ENCODE results near the gene SLC38A8.

Gene SLC38A8

GRCh38 chr16:84049403-84050060 lies 6.9 kb upstream of the SLC38A8 start:
- H3K79me2 ChIP-seq (ENCODE audit: insufficient read depth, low read depth), result no peaks in the 10 kb centered on the region
- H3K27me3 ChIP-seq (ENCODE audit: insufficient read depth, low read depth), result peaks cover 3% of the 10 kb centered on the region; the same call in 1 of the 2 replicates
- H3K27ac ChIP-seq, result no peak overlapping the region
- H3K36me3 ChIP-seq (ENCODE audit: insufficient read depth), result no peaks in the 10 kb centered on the region
- TF ChIP-seq CTCF (conservative IDR thresholded peaks at IDR 0.05; ENCODE audit: low read depth, low read length), result no peak
- no peak overlapping the region for H3K9ac ChIP-seq
- H4K20me1 ChIP-seq (ENCODE audit: insufficient read depth), result no peaks in the 10 kb centered on the region
- H2AFZ ChIP-seq (ENCODE audit: low read depth), result no peak overlapping the region
- no peak overlapping the region for H3K4me3 ChIP-seq (IDR thresholded peaks at IDR 0.05; ENCODE audit: insufficient read depth, low read depth, low read length)
- H3K4me2 ChIP-seq, result no peak overlapping the region
- H3K4me1 ChIP-seq (ENCODE audit: low read depth, poor library complexity, severe bottlenecking), result no peaks in the 10 kb centered on the region

- Histone ChIP-seq H3K79me2 (ENCODE audit: insufficient read depth, low read depth) (no peaks in the 10 kb centered on the region), H3K4me1 (ENCODE audit: low read depth, poor library complexity, severe bottlenecking) (no peaks in the 10 kb centered on the region), H3K9ac (no peak overlapping the region), H3K36me3 (ENCODE audit: insufficient read depth) (no peaks in the 10 kb centered on the region), H3K27me3 (ENCODE audit: insufficient read depth, low read depth) (peaks cover 10% of the 10 kb centered on the region; the same call in 1 of the 2 replicates), H2AFZ (ENCODE audit: low read depth) (no peak overlapping the region), H3K4me3 (IDR thresholded peaks at IDR 0.05; ENCODE audit: insufficient read depth, low read depth, low read length) (no peak overlapping the region), H4K20me1 (ENCODE audit: insufficient read depth) (no peaks in the 10 kb centered on the region), H3K4me2 (no peak overlapping the region), H3K27ac (no peak overlapping the region)
- no peak for TF ChIP-seq CTCF (conservative IDR thresholded peaks at IDR 0.05; ENCODE audit: low read depth, low read length)
Observed at GRCh38 chr16:84048871-84049270, 6.3 kb upstream of the SLC38A8 start.

GRCh38 chr16:84048270-84048669 lies 5.7 kb upstream of the SLC38A8 start:
- no peaks in the 10 kb centered on the region for H4K20me1 ChIP-seq (ENCODE audit: insufficient read depth)
- no peak for TF ChIP-seq CTCF (conservative IDR thresholded peaks at IDR 0.05; ENCODE audit: low read depth, low read length)
- H3K4me3 ChIP-seq (IDR thresholded peaks at IDR 0.05; ENCODE audit: insufficient read depth, low read depth, low read length), result no peak overlapping the region
- no peaks in the 10 kb centered on the region for H3K4me1 ChIP-seq (ENCODE audit: low read depth, poor library complexity, severe bottlenecking)
- no peak overlapping the region for H3K9ac ChIP-seq
- no peak overlapping the region for H2AFZ ChIP-seq (ENCODE audit: low read depth)
- H3K36me3 ChIP-seq (ENCODE audit: insufficient read depth), result no peaks in the 10 kb centered on the region
- no peak overlapping the region for H3K4me2 ChIP-seq
- H3K27ac ChIP-seq, result no peak overlapping the region
- peaks cover 15% of the 10 kb centered on the region; the same call in 1 of the 2 replicates for H3K27me3 ChIP-seq (ENCODE audit: insufficient read depth, low read depth)
- H3K79me2 ChIP-seq (ENCODE audit: insufficient read depth, low read depth), result no peaks in the 10 kb centered on the region

GRCh38 chr16:84047626-84048025 lies 5.0 kb upstream of the SLC38A8 start:
- no peak overlapping the region for H3K27ac ChIP-seq
- no peak overlapping the region for H3K9ac ChIP-seq
- no peaks in the 10 kb centered on the region for H4K20me1 ChIP-seq (ENCODE audit: insufficient read depth)
- H3K4me2 ChIP-seq, result no peak overlapping the region
- no peaks in the 10 kb centered on the region for H3K36me3 ChIP-seq (ENCODE audit: insufficient read depth)
- no peak overlapping the region for H2AFZ ChIP-seq (ENCODE audit: low read depth)
- no peak overlapping the region for H3K4me3 ChIP-seq (IDR thresholded peaks at IDR 0.05; ENCODE audit: insufficient read depth, low read depth, low read length)
- no peak for TF ChIP-seq CTCF (conservative IDR thresholded peaks at IDR 0.05; ENCODE audit: low read depth, low read length)
- H3K79me2 ChIP-seq (ENCODE audit: insufficient read depth, low read depth), result no peaks in the 10 kb centered on the region
- H3K4me1 ChIP-seq (ENCODE audit: low read depth, poor library complexity, severe bottlenecking), result no peaks in the 10 kb centered on the region
- peaks cover 19% of the 10 kb centered on the region; the same call in 1 of the 2 replicates for H3K27me3 ChIP-seq (ENCODE audit: insufficient read depth, low read depth)
